Sigmoid colon (tissue), 7 donors: ENCODE measurements around the gene LPIN2. TPM values are rescaled to one million over a fixed set of nuclear protein-coding genes. Genes with fewer than 3 reads are reported as not detected.

Experiments
- DNase-seq: peaks from one replicate; pipeline ENCODE4 v3.0.0-alpha.2; 2019
- H3K27ac ChIP-seq, 4 donors: fragments of 200-600 bp; sonication (generic); one replicate each; pipeline ENCODE4 v1.5.1; 2016 to 2019; ENCODE audit warnings: mild to moderate bottlenecking in 1 of 4
- H3K27me3 ChIP-seq, 3 donors: fragments of 200-600 bp; sonication (generic); one replicate each; pipeline ENCODE4 v1.5.1; 2019; ENCODE audit warnings: mild to moderate bottlenecking in 1 of 3
- H3K36me3 ChIP-seq, 4 donors: fragments of 200-600 bp; sonication (generic); one replicate each; pipeline ENCODE4 v1.5.1; 2016 to 2019
- H3K4me1 ChIP-seq, 4 donors: fragments of 200-600 bp; sonication (generic); one replicate each; pipeline ENCODE4 v1.5.1; 2017 to 2019
- H3K4me3 ChIP-seq, 4 donors: fragments of 200-600 bp; sonication (generic); one replicate each; pipeline ENCODE4 v1.5.1; 2017 to 2019; ENCODE audit warnings: mild to moderate bottlenecking in 2 of 4, moderate library complexity in 1 of 4
- H3K9me3 ChIP-seq, 4 donors: fragments of 200-600 bp in 3 of 4; sonication (generic) in 3 of 4; one replicate each; pipeline versions ENCODE4 v1.5.1 to v1.6.1; 2013 to 2019
- EP300 ChIP-seq, 4 donors: sonication (generic); formaldehyde crosslinking; IDR thresholded peaks; one replicate each; pipeline ENCODE4 v1.6.1; 2017; ENCODE audit warnings: antibody characterized with exemption in 4 of 4
- POLR2A ChIP-seq, 2 donors: fragments of 450-650 bp; IDR thresholded peaks; one replicate each; pipeline ENCODE4 v1.6.1; 2016; ENCODE audit warnings: antibody characterized with exemption in 2 of 2, mild to moderate bottlenecking in 2 of 2, moderate library complexity in 2 of 2
- POLR2AphosphoS5 ChIP-seq, 4 donors: sonication (generic); formaldehyde crosslinking; IDR thresholded peaks; one replicate each; pipeline ENCODE4 v1.6.1; 2017; ENCODE audit warnings: antibody characterized with exemption in 4 of 4
- WGBS, 2 donors: extraction: QIAGEN DNeasy Blood & Tissue Kit; methylation state at CpG; one replicate each; pipeline ENCODE4 v1.1.7; 2013; 5-methylcytosine and 5-hydroxymethylcytosine counted together
- intact Hi-C: fragments of 100-400 bp; cut with DNase I; formaldehyde crosslinking; loops from one replicate; pipeline ENCODE4 v1.15.1; 2023
- polyA plus RNA-seq, 3 donors: library from polyadenylated mRNA; stranded (reverse); fragments of 200-250 nt; gene quantifications; one replicate each; pipeline ENCODE4 v1.2.3, GENCODE V29; 2013
- total RNA-seq, 4 donors: library from RNA; depleted of rRNA; stranded (reverse); fragments of >200 nt; gene quantifications; one replicate each; pipeline ENCODE4 v1.1.0, GENCODE V29; 2016
- TF ChIP-seq, protein P1 (sequence below), 4 experiments: fragments of 450-650 bp in 3 of 4; fragments of 200-600 bp in 1 of 4; IDR thresholded peaks; one replicate each; pipeline ENCODE4 v1.5.1; 2016 to 2019; ENCODE audit warnings: antibody characterized with exemption in 4 of 4, mild to moderate bottlenecking in 3 of 4, moderate library complexity in 2 of 4
- donor health status: healthy with polysubstance abuse.
- donor health status: Bipolar disorder and iron deficiency.
- donor health status: healthy.

The LPIN2 gene
- total and polyA plus RNA-seq, 7 donors = 13.6 to 34.9 (median 20.4) TPM

DNA sequence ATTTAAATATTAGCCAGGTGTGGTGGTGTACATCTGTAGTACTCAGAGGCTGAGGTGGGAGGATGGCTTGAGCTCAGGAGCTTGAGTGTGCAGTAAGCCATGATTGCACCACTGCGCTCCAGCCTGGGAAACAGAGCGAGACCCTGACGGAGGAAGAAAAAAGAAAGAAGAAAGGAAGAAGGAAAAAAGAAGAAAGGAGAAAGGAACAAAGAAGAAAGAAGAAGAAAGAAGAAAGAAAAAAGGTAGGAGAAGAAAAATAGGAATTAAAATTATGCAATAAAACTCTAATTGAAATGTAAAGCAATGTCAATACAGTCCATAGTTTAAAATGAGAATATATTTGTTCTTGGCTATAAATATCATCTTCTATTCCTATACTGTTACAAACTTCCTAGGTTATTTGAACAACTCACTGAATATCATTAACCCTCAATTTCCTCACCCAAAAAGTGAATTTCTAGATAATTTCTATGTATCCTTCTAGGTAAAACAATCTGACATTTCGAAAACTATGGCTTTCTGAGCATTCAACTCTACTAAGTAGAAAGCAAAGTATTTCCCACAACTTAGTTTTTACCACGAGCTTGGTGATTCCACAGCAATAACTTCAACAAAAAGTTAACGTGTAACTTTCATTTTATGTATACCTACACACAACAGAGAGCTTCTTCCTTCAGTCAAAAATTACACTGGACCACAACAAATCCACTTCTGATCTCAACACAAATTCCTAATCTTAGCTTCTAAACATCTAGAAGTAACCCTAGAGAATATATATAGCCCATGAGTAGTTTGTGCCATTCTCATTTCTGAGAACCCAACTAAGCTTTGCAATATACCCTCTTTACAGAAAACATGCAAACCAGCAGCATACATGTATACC lies 19.7 kb downstream of the LPIN2 start:
- Histone ChIP-seq H3K36me3 (no peaks in the 10 kb centered on the region), H3K9me3 (no peaks in the 10 kb centered on the region), H3K4me1 (peaks cover 0 to 24% (median 11%) of the 10 kb centered on the region in 4 donors), H3K4me3 (no peak overlapping the region), H3K27ac (no peak overlapping the region), H3K27me3 (no peaks in the 10 kb centered on the region)
- intact Hi-C loops = no loop called here
- TF ChIP-seq POLR2AphosphoS5 (IDR thresholded peaks at IDR 0.05) (no peak), EP300 (IDR thresholded peaks at IDR 0.05) (no peak), POLR2A (IDR thresholded peaks at IDR 0.05) (no peak)
- TF ChIP-seq, protein P1, sequence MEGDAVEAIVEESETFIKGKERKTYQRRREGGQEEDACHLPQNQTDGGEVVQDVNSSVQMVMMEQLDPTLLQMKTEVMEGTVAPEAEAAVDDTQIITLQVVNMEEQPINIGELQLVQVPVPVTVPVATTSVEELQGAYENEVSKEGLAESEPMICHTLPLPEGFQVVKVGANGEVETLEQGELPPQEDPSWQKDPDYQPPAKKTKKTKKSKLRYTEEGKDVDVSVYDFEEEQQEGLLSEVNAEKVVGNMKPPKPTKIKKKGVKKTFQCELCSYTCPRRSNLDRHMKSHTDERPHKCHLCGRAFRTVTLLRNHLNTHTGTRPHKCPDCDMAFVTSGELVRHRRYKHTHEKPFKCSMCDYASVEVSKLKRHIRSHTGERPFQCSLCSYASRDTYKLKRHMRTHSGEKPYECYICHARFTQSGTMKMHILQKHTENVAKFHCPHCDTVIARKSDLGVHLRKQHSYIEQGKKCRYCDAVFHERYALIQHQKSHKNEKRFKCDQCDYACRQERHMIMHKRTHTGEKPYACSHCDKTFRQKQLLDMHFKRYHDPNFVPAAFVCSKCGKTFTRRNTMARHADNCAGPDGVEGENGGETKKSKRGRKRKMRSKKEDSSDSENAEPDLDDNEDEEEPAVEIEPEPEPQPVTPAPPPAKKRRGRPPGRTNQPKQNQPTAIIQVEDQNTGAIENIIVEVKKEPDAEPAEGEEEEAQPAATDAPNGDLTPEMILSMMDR (IDR thresholded peaks at IDR 0.05) = no peak
- 79 to 90% methylated on average over 6 of the region's 6 CpGs for WGBS, 2 donors
- DNase-seq = no peak

DNA sequence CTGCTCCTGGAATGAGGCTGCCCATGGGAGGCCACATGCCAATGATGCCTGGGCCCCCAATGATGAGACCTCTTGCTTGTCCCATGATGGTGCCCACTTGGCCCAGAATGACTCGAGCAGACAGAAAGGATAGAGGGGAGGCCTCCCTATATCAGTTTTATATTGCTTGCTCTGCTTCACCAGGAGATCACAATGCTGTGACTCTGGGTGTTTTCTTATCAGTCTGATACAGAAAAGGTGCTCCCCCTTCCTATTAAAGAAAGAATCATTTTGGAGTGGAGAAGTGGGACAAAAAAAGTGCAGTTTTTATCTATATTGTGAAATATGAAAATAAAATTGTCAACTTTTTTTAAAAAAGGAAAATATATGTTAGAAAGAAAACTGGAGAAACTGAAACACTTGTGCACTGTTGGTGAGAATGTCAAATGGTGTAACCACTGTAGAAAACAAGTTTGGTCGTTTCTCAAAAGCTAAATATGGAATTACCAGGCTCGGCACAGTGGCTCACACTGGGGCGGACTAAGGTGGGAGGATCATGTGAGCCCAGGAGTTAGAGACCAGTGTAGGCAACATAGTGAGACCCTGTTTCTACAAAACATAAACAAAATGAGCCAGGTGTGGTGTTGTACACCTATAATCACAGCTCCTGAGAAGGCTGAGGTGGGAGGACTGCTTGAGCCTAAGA lies 21.8 kb downstream of the LPIN2 start:
- Histone ChIP-seq H3K4me3 (no peak overlapping the region), H3K27me3 (no peaks in the 10 kb centered on the region), H3K9me3 (no peaks in the 10 kb centered on the region), H3K4me1 (peaks cover 0 to 12% (median 2%) of the 10 kb centered on the region in 4 donors), H3K36me3 (no peaks in the 10 kb centered on the region), H3K27ac (no peak overlapping the region)
- intact Hi-C loops = no loop called here
- TF ChIP-seq EP300 (IDR thresholded peaks at IDR 0.05) = no peak
- TF ChIP-seq, protein P1 (IDR thresholded peaks at IDR 0.05) = no peak
- no peak for TF ChIP-seq POLR2A (IDR thresholded peaks at IDR 0.05)
- TF ChIP-seq POLR2AphosphoS5 (IDR thresholded peaks at IDR 0.05) = no peak
- 72 to 86% methylated on average over 4 of the region's 4 CpGs for WGBS, 2 donors
- no peak for DNase-seq

DNA sequence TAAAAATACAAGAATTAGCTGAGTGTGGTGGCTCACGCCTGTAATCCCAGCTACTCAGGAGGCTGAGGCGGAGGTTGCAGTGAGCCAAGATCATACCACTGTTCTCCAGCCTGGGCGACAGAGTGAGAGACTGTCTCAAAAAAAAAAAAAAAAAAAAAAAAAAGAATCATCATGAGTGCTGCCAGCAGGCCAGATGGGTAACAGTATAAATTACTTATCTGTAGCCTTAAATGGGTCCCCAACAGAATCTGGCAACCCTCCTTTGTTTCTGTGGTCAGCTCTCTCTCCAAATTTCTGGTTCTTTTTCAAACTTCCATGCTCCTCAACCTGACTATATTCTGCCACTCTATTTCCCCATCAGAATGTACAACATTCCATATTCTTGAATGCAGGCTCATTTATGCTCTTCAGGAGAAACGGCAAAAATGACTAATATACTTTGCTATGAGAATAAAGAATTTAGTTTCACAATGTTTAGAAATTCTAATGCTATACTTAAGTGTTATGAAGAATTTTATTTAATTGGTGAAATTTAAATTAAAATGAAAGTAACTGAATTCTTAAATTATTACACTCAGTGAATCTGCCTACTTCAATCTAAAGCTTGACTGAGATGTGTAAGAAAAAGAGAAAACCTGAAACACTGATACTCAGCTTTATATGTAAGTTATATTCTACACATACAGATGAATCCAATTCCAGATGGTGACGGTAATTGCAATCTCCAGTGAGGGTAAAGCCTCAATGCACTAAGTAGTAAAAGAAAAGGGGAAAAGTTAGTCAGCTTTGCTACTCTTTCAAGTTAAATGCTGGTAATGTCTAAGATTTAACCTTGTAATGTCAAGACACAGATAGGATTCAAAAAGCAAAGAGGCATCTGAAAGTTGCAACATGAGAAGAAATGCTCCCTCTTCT lies 24.8 kb downstream of the LPIN2 start:
- H3K27me3 ChIP-seq = no peaks in the 10 kb centered on the region
- intact Hi-C loops = no loop called here
- no peaks in the 10 kb centered on the region for H3K9me3 ChIP-seq
- H3K27ac ChIP-seq = no peak overlapping the region
- TF ChIP-seq POLR2AphosphoS5 (IDR thresholded peaks at IDR 0.05) (no peak), EP300 (IDR thresholded peaks at IDR 0.05) (no peak), POLR2A (IDR thresholded peaks at IDR 0.05) (no peak)
- TF ChIP-seq, protein P1 (IDR thresholded peaks at IDR 0.05) = no peak
- no peak for DNase-seq
- peaks cover 0 to 10% (median 9%) of the 10 kb centered on the region in 4 donors for H3K4me1 ChIP-seq
- 95 to 97% methylated on average over 5 of the region's 5 CpGs for WGBS, 2 donors
- no peak overlapping the region for H3K4me3 ChIP-seq
- no peaks in the 10 kb centered on the region for H3K36me3 ChIP-seq

DNA sequence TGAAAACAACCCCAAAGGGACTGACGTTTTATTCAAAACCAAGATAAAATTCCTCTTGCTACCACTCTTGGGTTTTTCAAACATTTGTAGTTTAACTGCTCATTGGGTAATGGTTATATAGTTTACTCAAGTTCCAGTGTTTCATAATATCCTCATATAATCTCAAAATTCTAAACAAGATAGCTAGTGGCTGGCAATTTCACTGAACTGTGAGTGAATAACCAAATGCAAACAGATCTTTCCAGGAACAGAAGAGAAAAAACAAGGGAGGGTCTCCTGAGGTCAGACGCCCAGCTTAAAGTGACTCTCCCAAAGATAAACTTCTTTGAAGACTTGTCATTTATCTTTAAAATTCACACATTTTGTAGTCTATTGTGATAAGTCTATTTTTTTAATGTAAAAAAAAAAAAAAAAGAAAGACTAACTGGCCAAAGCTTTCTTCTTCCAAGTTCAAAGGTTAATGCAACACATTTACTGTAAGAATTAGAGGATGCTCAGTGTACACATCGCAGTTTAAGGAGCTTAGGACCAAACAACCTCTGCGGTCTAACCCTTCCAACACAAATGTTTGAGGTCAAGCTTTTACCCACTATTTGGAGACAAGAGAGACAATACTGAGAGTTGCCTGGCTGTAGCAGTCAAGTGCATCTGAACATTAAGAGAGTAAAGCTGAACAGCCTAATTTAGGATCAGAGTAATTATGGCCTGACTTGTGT lies 26.6 kb downstream of the LPIN2 start:
- Histone ChIP-seq H3K27me3 (no peaks in the 10 kb centered on the region), H3K4me3 (no peak overlapping the region), H3K27ac (no peak overlapping the region), H3K9me3 (no peaks in the 10 kb centered on the region), H3K36me3 (no peaks in the 10 kb centered on the region), H3K4me1 (peaks cover 0 to 28% (median 27%) of the 10 kb centered on the region in 4 donors)
- DNase-seq = no peak
- WGBS, 2 donors = 20 to 62% methylated on average over 4 of the region's 4 CpGs
- TF ChIP-seq POLR2A (IDR thresholded peaks at IDR 0.05) (no peak), POLR2AphosphoS5 (IDR thresholded peaks at IDR 0.05) (no peak), EP300 (IDR thresholded peaks at IDR 0.05) (no peak)
- TF ChIP-seq, protein P1 (IDR thresholded peaks at IDR 0.05) = no peak
- intact Hi-C loops = no loop called here
